CD4-positive, alpha-beta memory T cell (primary cell): Measurements from ENCODE around the gene TAX1BP1. TPM values are rescaled to one million over a fixed set of nuclear protein-coding genes. Genes with fewer than 3 reads are reported as not detected.

Source experiments
- CTCF ChIA-PET: fragments of 350-600 bp; sonication (Branson Sonifier 250); formaldehyde crosslinking; loops from one replicate; lab custom pipeline; 2021; ENCODE audit warnings: inconsistent platforms; ENCODE audit not compliant: partially characterized antibody; lab: Charles Lee
- POLR2A ChIA-PET: fragments of 350-600 bp; sonication (Branson Sonifier 250); formaldehyde crosslinking; loops from one replicate; lab custom pipeline; 2021; ENCODE audit not compliant: partially characterized antibody; lab: Charles Lee
- DNase-seq, 5 donors: peaks; one replicate each; pipeline versions ENCODE4 v3.0.0 to v3.0.0-alpha.2; 2020 to 2022; ENCODE audit warnings: mixed read lengths in 1 of 5
- H3K27ac ChIP-seq: one replicate; pipeline ENCODE4 v1.7.0; 2013; ENCODE audit warnings: low read depth, low read length
- H3K27me3 ChIP-seq: 2 replicates; pipeline ENCODE4 v1.7.0; 2013; ENCODE audit warnings: mild to moderate bottlenecking, low read length, moderate library complexity; ENCODE audit not compliant: insufficient read depth
- H3K36me3 ChIP-seq: 2 replicates; pipeline ENCODE4 v1.7.0; 2013; ENCODE audit warnings: mild to moderate bottlenecking, low read length, moderate library complexity; ENCODE audit not compliant: insufficient read depth
- H3K4me1 ChIP-seq: 2 replicates; pipeline ENCODE4 v1.7.0; 2013; ENCODE audit warnings: mild to moderate bottlenecking, low read length, moderate library complexity; ENCODE audit not compliant: insufficient read depth
- H3K4me3 ChIP-seq, 2 donors: one replicate each; pipeline ENCODE4 v1.7.0; 2013; ENCODE audit warnings: low read length in 2 of 2, mild to moderate bottlenecking in 1 of 2
- H3K9me3 ChIP-seq, 2 donors: one replicate each; pipeline ENCODE4 v1.7.0; 2013; ENCODE audit warnings: low read length in 2 of 2, control low read depth in 1 of 2; ENCODE audit not compliant: control insufficient read depth in 1 of 2
- H3K27ac Mint-ChIP-seq, 7 donors: one replicate each; pipeline ENCODE4 v1.8.0; 2020 to 2021; ENCODE audit warnings: mixed read lengths in 7 of 7, mild to moderate bottlenecking in 6 of 7, inconsistent platforms in 3 of 7, moderate library complexity in 3 of 7
- H3K27me3 Mint-ChIP-seq, 2 donors: one replicate each; pipeline ENCODE4 v1.8.0; 2020 to 2021; ENCODE audit warnings: mixed read lengths in 2 of 2
- H3K36me3 Mint-ChIP-seq, 2 donors: one replicate each; pipeline ENCODE4 v1.8.0; 2020 to 2021; ENCODE audit warnings: mixed read lengths in 2 of 2, inconsistent platforms in 1 of 2, mild to moderate bottlenecking in 1 of 2
- H3K4me1 Mint-ChIP-seq, 4 donors: one replicate each; pipeline ENCODE4 v1.8.0; 2020 to 2021; ENCODE audit warnings: mixed read lengths in 4 of 4, mild to moderate bottlenecking in 1 of 4
- H3K4me3 Mint-ChIP-seq, 8 donors: one replicate each; pipeline ENCODE4 v1.8.0; 2020 to 2021; ENCODE audit warnings: mixed read lengths in 8 of 8, mild to moderate bottlenecking in 7 of 8, moderate library complexity in 6 of 8, inconsistent platforms in 3 of 8
- H3K9me3 Mint-ChIP-seq, 8 donors: one replicate each; pipeline ENCODE4 v1.8.0; 2020 to 2021; ENCODE audit warnings: mixed read lengths in 8 of 8, mild to moderate bottlenecking in 5 of 8, inconsistent platforms in 3 of 8, moderate library complexity in 1 of 8
- intact Hi-C: fragments of 100-400 bp; cut with micrococcal nuclease; formaldehyde crosslinking; loops from one replicate; pipeline ENCODE4 v1.15.1; 2023
- polyA plus RNA-seq, 2 donors: library from polyadenylated mRNA; unstranded; fragments of 300-500 nt; fragmentation: Illumina TruSeq; gene quantifications; one replicate each; pipeline ENCODE4 v1.2.3, GENCODE V29; 2021
- total RNA-seq, 2 experiments: library from RNA; stranded (reverse); gene quantifications; one replicate each; pipeline ENCODE4 v1.2.3, GENCODE V29; 2021

The TAX1BP1 gene
- total and polyA plus RNA-seq, 4 experiments from 2014 or later = 109 to 125 (median 112) TPM

DNA sequence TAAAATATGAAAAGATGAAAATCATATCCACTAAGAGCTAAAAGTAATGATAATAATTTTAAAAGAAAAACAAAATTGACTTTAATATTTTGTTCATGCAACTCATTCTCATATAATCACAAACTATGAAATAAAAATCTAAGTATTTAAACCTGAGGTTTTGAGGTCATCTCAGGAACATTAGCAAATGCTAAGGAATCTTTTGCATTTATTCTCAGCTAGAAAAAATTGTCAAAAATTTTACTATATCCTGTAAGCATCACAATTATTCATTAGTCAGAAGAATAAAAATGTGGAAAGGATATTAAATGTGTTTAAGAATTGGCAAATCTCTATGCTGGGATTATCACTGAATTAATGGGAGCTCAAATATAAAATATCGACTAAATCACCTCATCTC lies 36.8 kb upstream of the TAX1BP1 start:
- ChIA-PET CTCF (no interaction called here), POLR2A (no interaction called here)
- Histone ChIP-seq H3K36me3 (no peaks in the 10 kb centered on the region), H3K27me3 (no peaks in the 10 kb centered on the region), H3K27ac (no peak overlapping the region), H3K9me3 (no peaks in the 10 kb centered on the region), H3K4me1 (no peaks in the 10 kb centered on the region), H3K4me3 (no peak overlapping the region)
- Mint-ChIP-seq H3K9me3 (peaks cover 0 to 2% (median 0%) of the 10 kb centered on the region in 8 donors), H3K4me3 (no peak overlapping the region), H3K27me3 (peaks cover 6 to 21% of the 10 kb centered on the region in 2 donors), H3K36me3 (no peaks in the 10 kb centered on the region), H3K4me1 (no peaks in the 10 kb centered on the region), H3K27ac (no peak overlapping the region)
- no peak for DNase-seq
- intact Hi-C loops = no loop called here

DNA sequence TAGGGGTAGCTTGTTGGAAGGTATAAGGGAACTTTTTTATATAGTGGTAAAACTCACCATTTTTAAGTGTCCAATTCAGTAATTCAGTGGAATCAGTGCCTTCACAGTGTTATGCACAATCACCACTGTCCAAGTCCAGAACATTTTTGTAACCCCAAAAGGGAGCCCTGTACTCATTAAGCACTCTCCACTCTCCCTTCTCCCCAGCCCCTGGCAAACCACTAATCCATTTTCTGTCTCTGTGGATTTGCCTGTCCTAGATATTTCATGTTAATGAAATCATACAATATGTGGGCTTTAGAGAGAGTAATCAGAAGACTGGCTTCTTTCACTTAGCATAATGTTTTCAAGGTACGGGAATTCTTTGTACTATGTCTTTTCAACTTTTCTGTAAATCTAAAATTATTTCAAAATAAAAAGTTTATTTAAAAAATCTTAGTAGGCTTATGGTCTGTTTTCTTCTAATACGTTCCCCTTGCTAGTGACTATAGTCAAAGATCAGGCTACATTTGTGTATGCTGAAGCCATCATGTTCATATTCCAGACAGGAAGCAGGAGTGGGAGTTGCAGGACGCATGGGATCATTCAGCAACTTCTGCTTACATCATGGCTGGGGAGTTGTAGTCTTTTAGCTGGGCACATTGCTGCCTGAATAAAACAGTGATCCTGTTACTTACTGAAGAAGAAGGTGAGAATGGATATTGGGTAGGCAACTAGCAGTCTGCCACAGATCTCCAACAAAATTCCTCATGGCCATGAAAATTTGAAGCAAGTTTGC lies 35.4 kb upstream of the TAX1BP1 start:
- DNase-seq = no peak
- Histone ChIP-seq H3K9me3 (no peaks in the 10 kb centered on the region), H3K4me1 (no peaks in the 10 kb centered on the region), H3K36me3 (no peaks in the 10 kb centered on the region), H3K27ac (no peak overlapping the region), H3K27me3 (no peaks in the 10 kb centered on the region), H3K4me3 (no peak overlapping the region)
- Mint-ChIP-seq H3K4me1 (no peaks in the 10 kb centered on the region), H3K27me3 (peaks cover 6 to 21% of the 10 kb centered on the region in 2 donors), H3K27ac (no peak overlapping the region), H3K36me3 (no peaks in the 10 kb centered on the region), H3K4me3 (no peak overlapping the region), H3K9me3 (peaks cover 0 to 2% (median 0%) of the 10 kb centered on the region in 8 donors)
- CTCF ChIA-PET = no interaction called here
- intact Hi-C loops = no loop called here
- POLR2A ChIA-PET = interaction anchor here (0.6 kb wide), 1 partner anchor 248 kb away, joined by 3 read pairs; no protein-coding TSS in a partner anchor

DNA sequence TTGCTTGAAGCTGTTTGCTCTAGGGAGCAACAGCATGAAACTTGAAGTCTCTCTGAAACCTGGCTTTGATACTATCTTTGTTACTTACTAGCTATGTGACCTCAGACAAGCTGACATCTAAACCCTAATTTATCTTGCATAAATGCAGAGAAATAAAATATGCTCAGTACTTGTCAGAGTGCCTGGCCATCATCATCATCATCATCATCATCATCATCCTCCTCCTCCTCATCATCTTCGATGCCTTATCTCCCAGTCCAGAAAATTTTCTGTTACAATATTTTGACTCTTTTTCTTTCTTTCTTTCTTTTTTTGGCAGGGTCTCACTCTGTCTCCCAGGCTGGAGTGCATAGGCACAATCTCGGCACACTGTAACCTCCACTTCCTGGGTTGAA lies 34.8 kb upstream of the TAX1BP1 start:
- Histone ChIP-seq H3K4me3 (no peak overlapping the region), H3K36me3 (no peaks in the 10 kb centered on the region), H3K27me3 (no peaks in the 10 kb centered on the region), H3K4me1 (no peaks in the 10 kb centered on the region), H3K27ac (no peak overlapping the region), H3K9me3 (no peaks in the 10 kb centered on the region)
- no peak overlapping the region for H3K4me3 Mint-ChIP-seq
- no peak overlapping the region for H3K27ac Mint-ChIP-seq
- intact Hi-C loops = no loop called here
- peaks cover 0 to 2% (median 0%) of the 10 kb centered on the region in 8 donors for H3K9me3 Mint-ChIP-seq
- no peak for DNase-seq
- H3K27me3 Mint-ChIP-seq = peaks cover 6 to 21% of the 10 kb centered on the region in 2 donors
- POLR2A ChIA-PET = interaction anchor here (0.6 kb wide), 1 partner anchor 248 kb away, joined by 3 read pairs; no protein-coding TSS in a partner anchor
- H3K4me1 Mint-ChIP-seq = no peaks in the 10 kb centered on the region
- no peaks in the 10 kb centered on the region for H3K36me3 Mint-ChIP-seq
- CTCF ChIA-PET = no interaction called here

DNA sequence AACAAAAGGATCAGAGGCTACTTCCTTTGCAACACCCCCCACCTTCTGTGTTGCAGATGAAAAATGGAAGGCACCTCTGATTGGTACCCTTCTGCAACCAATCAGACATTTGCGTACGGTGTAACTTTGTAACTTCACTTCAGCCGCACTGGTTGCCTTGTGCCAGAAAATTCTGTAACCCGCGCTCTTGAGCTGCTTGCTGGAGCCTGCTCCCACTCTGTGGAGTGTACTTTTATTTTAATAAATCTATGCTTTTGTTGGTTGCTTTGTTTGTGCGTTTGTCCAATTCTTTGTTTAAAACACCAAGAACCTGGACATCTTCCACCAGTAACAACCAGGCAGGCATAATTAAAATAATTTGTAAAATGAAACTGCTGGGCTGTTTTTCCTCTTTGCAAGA lies 31.5 kb upstream of the TAX1BP1 start:
- POLR2A ChIA-PET = no interaction called here
- H3K27me3 Mint-ChIP-seq = peaks cover 4 to 13% of the 10 kb centered on the region in 2 donors
- no peak overlapping the region for H3K27ac Mint-ChIP-seq

DNA sequence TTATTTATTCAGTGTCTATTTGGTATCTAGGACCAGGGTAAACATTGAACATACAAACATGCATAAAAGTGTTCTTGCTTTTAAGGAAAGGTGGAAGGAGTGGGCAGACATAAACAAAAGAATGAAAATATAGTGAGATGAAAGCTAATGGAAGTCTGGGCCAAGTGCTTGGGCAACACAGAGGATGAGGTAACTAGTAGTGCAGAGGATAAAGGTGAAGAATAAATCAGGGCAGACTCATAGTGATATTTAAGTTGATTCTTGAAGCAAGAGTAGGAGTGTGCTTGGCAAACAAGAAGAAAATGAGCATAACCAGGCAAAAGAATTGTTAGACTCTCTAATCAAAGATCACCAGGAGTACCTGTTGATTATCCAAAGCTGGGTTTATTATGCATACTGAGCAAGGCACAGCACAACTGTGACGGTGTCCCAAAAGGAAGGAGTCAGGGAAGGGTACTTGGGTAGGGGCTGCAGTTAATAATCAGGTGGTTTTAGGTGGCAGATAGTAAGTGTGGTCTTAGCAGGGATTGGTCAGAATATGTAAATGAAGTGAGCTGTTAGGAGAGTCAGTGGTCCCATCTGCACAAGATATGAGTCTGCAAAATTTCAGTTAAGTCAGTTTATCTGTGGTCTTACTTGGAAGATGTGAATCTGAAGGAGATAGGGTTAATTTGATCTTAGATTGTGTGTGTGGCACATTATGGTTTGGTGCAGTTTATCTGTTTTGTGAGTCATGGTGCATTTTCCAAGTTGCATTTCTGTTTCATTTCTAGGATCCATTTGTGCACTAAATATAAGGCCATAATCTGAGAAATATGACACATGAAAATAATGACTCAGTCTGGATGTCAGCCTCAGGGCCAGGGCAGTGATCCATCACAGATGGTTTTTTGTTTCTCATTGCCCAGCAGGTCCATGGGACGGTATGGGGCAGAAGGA lies 30.6 kb upstream of the TAX1BP1 start:
- Histone ChIP-seq H3K4me3 (no peak overlapping the region), H3K4me1 (no peaks in the 10 kb centered on the region), H3K27me3 (no peaks in the 10 kb centered on the region), H3K9me3 (no peaks in the 10 kb centered on the region), H3K36me3 (no peaks in the 10 kb centered on the region), H3K27ac (no peak overlapping the region)
- Mint-ChIP-seq H3K36me3 (no peaks in the 10 kb centered on the region), H3K9me3 (peaks cover 0 to 4% (median 0%) of the 10 kb centered on the region in 8 donors), H3K4me1 (no peaks in the 10 kb centered on the region), H3K27ac (no peak overlapping the region), H3K27me3 (peaks cover 4 to 16% of the 10 kb centered on the region in 2 donors), H3K4me3 (no peak overlapping the region)
- ChIA-PET CTCF (interaction anchor here (1.7 kb wide), 1 partner anchor 11 kb away, joined by 4 read pairs; no protein-coding TSS in a partner anchor), POLR2A (no interaction called here)
- intact Hi-C loops = no loop called here
- DNase-seq = no peak

More for the DNA sequence above, 31.5 kb upstream of the TAX1BP1 start:
- intact Hi-C loops = no loop called here
- Histone ChIP-seq H3K27me3 (no peaks in the 10 kb centered on the region), H3K36me3 (no peaks in the 10 kb centered on the region), H3K27ac (no peak overlapping the region), H3K4me3 (no peak overlapping the region), H3K4me1 (no peaks in the 10 kb centered on the region), H3K9me3 (no peaks in the 10 kb centered on the region)
- Mint-ChIP-seq H3K9me3 (peaks cover 0 to 4% (median 0%) of the 10 kb centered on the region in 8 donors), H3K36me3 (no peaks in the 10 kb centered on the region), H3K4me3 (no peak overlapping the region), H3K4me1 (no peaks in the 10 kb centered on the region)
- no peak for DNase-seq
- CTCF ChIA-PET = no interaction called here

DNA sequence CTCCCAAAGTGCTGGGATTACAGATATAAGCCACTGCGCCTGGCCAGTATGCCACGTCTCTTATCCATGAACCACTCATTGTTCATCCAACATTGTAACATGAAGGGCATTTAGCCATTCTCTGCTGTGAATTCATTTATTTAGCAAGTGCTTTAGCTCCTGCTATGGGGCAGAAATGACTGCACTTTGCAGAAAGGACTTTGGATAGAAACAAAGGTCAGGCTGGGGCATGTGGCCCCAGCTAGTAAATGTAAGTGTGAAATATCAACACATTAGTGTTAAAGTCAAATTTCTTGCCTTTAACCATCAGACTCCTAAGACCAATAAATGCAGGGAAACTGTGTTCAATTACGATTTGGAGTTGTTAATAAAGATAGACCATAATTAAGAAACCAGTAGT lies 27.7 kb upstream of the TAX1BP1 start:
- H3K4me1 Mint-ChIP-seq = no peaks in the 10 kb centered on the region
- H3K9me3 ChIP-seq = no peaks in the 10 kb centered on the region
- H3K9me3 Mint-ChIP-seq = peaks cover 0 to 4% (median 0%) of the 10 kb centered on the region in 8 donors
- H3K36me3 Mint-ChIP-seq = no peaks in the 10 kb centered on the region
- no peak overlapping the region for H3K27ac Mint-ChIP-seq
- no peak overlapping the region for H3K27ac ChIP-seq
- no peak overlapping the region for H3K4me3 Mint-ChIP-seq
- no peak for DNase-seq
- H3K27me3 ChIP-seq = no peaks in the 10 kb centered on the region
- CTCF ChIA-PET = no interaction called here
- intact Hi-C loops = no loop called here
- POLR2A ChIA-PET = no interaction called here
- no peaks in the 10 kb centered on the region for H3K4me1 ChIP-seq
- H3K36me3 ChIP-seq = no peaks in the 10 kb centered on the region
- H3K4me3 ChIP-seq = no peak overlapping the region
- H3K27me3 Mint-ChIP-seq = peaks cover 4 to 5% of the 10 kb centered on the region in 2 donors

DNA sequence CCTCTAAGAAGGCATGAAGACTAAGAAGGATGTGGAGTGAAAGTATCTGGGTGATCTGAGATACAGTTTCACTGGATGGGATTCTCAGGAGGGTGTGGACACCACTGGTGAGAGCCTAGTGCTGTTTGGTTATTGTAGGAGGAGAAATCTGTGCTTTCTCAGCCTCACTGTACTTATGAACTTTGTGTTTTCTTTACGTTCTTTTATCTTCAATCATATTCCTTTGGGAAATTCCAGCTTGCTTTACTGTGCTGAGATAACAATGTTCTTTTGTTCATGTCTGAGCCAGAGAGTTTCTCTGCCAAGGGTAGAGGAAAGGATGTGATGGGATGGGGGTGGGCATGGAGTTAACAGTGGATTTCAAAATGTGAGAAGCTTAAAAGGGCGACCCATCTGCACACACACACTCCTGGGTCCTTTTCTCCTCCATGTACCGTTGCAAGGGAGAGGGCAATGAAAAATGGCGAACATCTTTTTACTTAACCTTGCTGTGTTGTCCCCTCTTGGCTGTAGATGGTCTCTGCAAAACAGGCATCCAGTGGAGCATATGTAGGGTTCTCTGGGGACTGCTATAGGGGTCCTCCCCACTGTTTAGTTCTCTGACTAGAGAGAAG lies 25.0 kb upstream of the TAX1BP1 start:
- no peak overlapping the region for H3K27ac ChIP-seq
- CTCF ChIA-PET = no interaction called here
- peaks cover 4 to 6% of the 10 kb centered on the region in 2 donors for H3K27me3 Mint-ChIP-seq
- POLR2A ChIA-PET = no interaction called here
- H3K9me3 Mint-ChIP-seq = peaks cover 0 to 4% (median 0%) of the 10 kb centered on the region in 8 donors
- no peaks in the 10 kb centered on the region for H3K36me3 Mint-ChIP-seq
- no peaks in the 10 kb centered on the region for H3K27me3 ChIP-seq
- H3K4me3 ChIP-seq = no peak overlapping the region
- no peaks in the 10 kb centered on the region for H3K36me3 ChIP-seq
- H3K4me1 ChIP-seq = no peaks in the 10 kb centered on the region
- H3K4me3 Mint-ChIP-seq = no peak overlapping the region
- DNase-seq = no peak
- intact Hi-C loops = no loop called here
- no peaks in the 10 kb centered on the region for H3K4me1 Mint-ChIP-seq
- H3K27ac Mint-ChIP-seq = no peak overlapping the region
- H3K9me3 ChIP-seq = no peaks in the 10 kb centered on the region
